Neuronal stem cell (in vitro differentiated cells): Measurements from ENCODE around the gene PLCH1.

Source experiments
- DNase-seq: peaks from one replicate; pipeline ENCODE4 v3.0.0-alpha.2; 2013; ENCODE audit warnings: low spot score
- H2AFZ ChIP-seq: one replicate; pipeline ENCODE4 v1.6.1; 2013; ENCODE audit warnings: mild to moderate bottlenecking, low read length, inconsistent platforms
- H2AK5ac ChIP-seq: 2 replicates; pipeline ENCODE4 v1.6.1; 2013; ENCODE audit warnings: low read depth, mild to moderate bottlenecking, inconsistent platforms, low read length, moderate library complexity, mixed read lengths
- H2BK120ac ChIP-seq: 2 replicates; pipeline ENCODE4 v1.6.1; 2013; ENCODE audit warnings: low read depth, mild to moderate bottlenecking, inconsistent platforms, low read length, moderate library complexity, mixed read lengths
- H2BK12ac ChIP-seq: one replicate; pipeline ENCODE4 v1.6.1; 2013; ENCODE audit warnings: low read length, inconsistent platforms
- H2BK15ac ChIP-seq: 2 replicates; pipeline ENCODE4 v1.6.1; 2013; ENCODE audit warnings: mild to moderate bottlenecking, low read length, inconsistent platforms, mixed read lengths
- H2BK5ac ChIP-seq: one replicate; pipeline ENCODE4 v1.6.1; 2013; ENCODE audit warnings: inconsistent platforms, mild to moderate bottlenecking, low read length, moderate library complexity
- H3K14ac ChIP-seq: one replicate; pipeline ENCODE4 v1.6.1; 2013; ENCODE audit warnings: low read length, inconsistent platforms
- H3K18ac ChIP-seq: 2 replicates; pipeline ENCODE4 v1.6.1; 2013; ENCODE audit warnings: low read length, inconsistent platforms
- H3K23ac ChIP-seq: 2 replicates; pipeline ENCODE4 v1.6.1; 2013; ENCODE audit warnings: low read depth, mild to moderate bottlenecking, mixed read lengths, low read length, inconsistent platforms; ENCODE audit not compliant: poor library complexity
- H3K27ac ChIP-seq: replicated peaks from 3 replicates; pipeline ENCODE4 v1.5.1; 2013; ENCODE audit warnings: low read length, inconsistent platforms
- H3K27me3 ChIP-seq, 3 experiments: 2 replicates each; pipeline ENCODE4 v1.6.1; 2013; ENCODE audit warnings: low read length in 3 of 3, mild to moderate bottlenecking in 2 of 3, inconsistent platforms in 1 of 3, low read depth in 1 of 3, mixed read lengths in 1 of 3, moderate library complexity in 1 of 3; ENCODE audit not compliant: control insufficient read depth in 3 of 3, insufficient read depth in 3 of 3
- H3K36me3 ChIP-seq, 2 donors: replicated peaks in 1 of 2; 2 replicates each; pipeline ENCODE4 v1.6.1; 2013; ENCODE audit warnings: low read length in 2 of 2; ENCODE audit not compliant: control insufficient read depth in 2 of 2, insufficient read depth in 2 of 2
- H3K4ac ChIP-seq: 2 replicates; pipeline ENCODE4 v1.6.1; 2013; ENCODE audit warnings: inconsistent platforms, mild to moderate bottlenecking, low read length, moderate library complexity
- H3K4me1 ChIP-seq, 2 donors: 1 replicate in 1 of 2; 2 replicates in 1 of 2; pipeline ENCODE4 v1.6.1; 2013; ENCODE audit warnings: low read length in 2 of 2, low read depth in 1 of 2; ENCODE audit not compliant: control insufficient read depth in 2 of 2, insufficient read depth in 1 of 2
- H3K4me2 ChIP-seq: one replicate; pipeline ENCODE4 v1.6.1; 2013; ENCODE audit warnings: mild to moderate bottlenecking, low read length, inconsistent platforms; ENCODE audit not compliant: insufficient read depth, poor library complexity, severe bottlenecking
- H3K4me3 ChIP-seq, 2 donors: 2 replicates each; pipeline ENCODE4 v1.5.1; 2013; ENCODE audit warnings: low read length in 2 of 2, mild to moderate bottlenecking in 2 of 2, inconsistent platforms in 1 of 2, moderate library complexity in 1 of 2
- H3K79me1 ChIP-seq: one replicate; pipeline ENCODE4 v1.6.1; 2013; ENCODE audit warnings: low read depth, mild to moderate bottlenecking, inconsistent platforms, low read length, moderate library complexity
- H3K9ac ChIP-seq: one replicate; pipeline ENCODE4 v1.6.1; 2013; ENCODE audit warnings: mild to moderate bottlenecking, low read depth, low read length, inconsistent platforms; ENCODE audit not compliant: poor library complexity
- H3K9me3 ChIP-seq, 2 donors: replicated peaks in 1 of 2; 2 replicates each; pipeline versions ENCODE3 to v1.6.1; 2013; ENCODE audit warnings: low read length in 2 of 2, mild to moderate bottlenecking in 2 of 2, inconsistent platforms in 1 of 2, low read depth in 1 of 2, mixed read lengths in 1 of 2, moderate library complexity in 1 of 2; ENCODE audit not compliant: control insufficient read depth in 2 of 2, insufficient read depth in 1 of 2
- H4K8ac ChIP-seq: one replicate; pipeline ENCODE4 v1.6.1; 2013; ENCODE audit warnings: low read depth, mild to moderate bottlenecking, inconsistent platforms, low read length, moderate library complexity
- H4K91ac ChIP-seq: one replicate; pipeline ENCODE4 v1.6.1; 2013; ENCODE audit warnings: low read length, low read depth, mild to moderate bottlenecking, inconsistent platforms; ENCODE audit not compliant: poor library complexity
- WGBS, 2 donors: extraction: QIAGEN DNeasy Blood & Tissue Kit; methylation state at CpG; one replicate each; pipeline ENCODE4 v1.1.7; 2013; ENCODE audit warnings: missing lambda C conversion rate in 2 of 2, mixed read lengths in 1 of 2; ENCODE audit not compliant: insufficient read length in 2 of 2, insufficient replicate concordance in 1 of 2; ENCODE audit errors: extremely low coverage in 2 of 2; 5-methylcytosine and 5-hydroxymethylcytosine counted together

Gene PLCH1

DNA sequence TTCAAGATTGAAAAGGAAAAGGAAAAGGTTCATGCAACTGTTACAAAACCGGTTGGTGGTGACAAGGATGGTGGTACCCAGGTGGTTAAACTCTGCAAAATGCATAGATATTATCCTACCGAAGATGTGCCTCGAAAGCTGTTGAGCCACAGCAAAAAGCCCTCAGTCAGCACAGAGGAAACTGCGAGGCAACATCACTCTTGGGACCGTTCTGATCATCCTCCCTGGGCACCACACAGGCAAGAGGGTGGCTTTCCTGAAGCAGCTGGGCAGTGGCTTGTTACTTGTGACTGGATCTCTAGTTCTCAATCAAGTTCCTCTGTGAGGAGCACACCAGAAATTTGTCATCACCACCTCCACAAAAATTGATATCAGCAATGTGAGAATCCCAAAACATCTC is 86.9 kb downstream of the PLCH1 start:
- Histone ChIP-seq H3K4me3 (no peak overlapping the region), H3K36me3 (peaks cover 0 to 11% of the 10 kb centered on the region in 2 donors), H3K23ac (no peak overlapping the region), H3K4me2 (no peak overlapping the region), H3K9me3 (peaks cover 0 to 20% of the 10 kb centered on the region in 2 donors), H3K4ac (no peak overlapping the region), H2BK5ac (no peak overlapping the region), H2BK12ac (no peak overlapping the region), H2BK120ac (no peak overlapping the region), H3K14ac (no peak overlapping the region), H2AFZ (no peak overlapping the region), H3K27me3 (no peaks in the 10 kb centered on the region), H3K4me1 (peaks cover 0 to 1% of the 10 kb centered on the region in 2 donors), H3K79me1 (no peaks in the 10 kb centered on the region), H3K9ac (no peak overlapping the region), H3K27ac (no peak overlapping the region), H2BK15ac (no peak overlapping the region), H3K18ac (no peak overlapping the region), H4K8ac (no peak overlapping the region), H4K91ac (no peak overlapping the region), H2AK5ac (no peak overlapping the region)
- no CpG with 5 or more reads among the region's 5 CpGs for WGBS, 2 donors
- no peak for DNase-seq

DNA sequence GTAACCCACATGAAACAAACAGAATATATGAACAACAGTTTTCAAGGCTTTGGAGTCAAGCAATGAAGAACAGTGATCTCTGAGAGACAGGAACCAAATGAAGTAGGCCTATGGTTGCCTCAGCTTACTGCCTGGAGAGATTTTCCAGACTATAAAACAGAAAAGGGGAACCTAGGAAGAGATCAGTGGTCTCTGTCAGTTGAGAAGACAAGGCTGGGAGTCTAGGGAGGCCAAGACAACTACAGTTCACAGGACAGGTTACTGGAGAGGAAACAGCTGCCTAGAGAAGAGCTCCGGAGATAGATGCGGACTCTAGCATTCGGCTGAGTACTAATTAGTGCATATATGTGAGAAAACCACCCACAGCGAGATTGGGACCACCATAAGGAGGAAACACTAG is 87.7 kb downstream of the PLCH1 start:
- Histone ChIP-seq H3K9ac (no peak overlapping the region), H2AK5ac (no peak overlapping the region), H2BK12ac (no peak overlapping the region), H2BK120ac (no peak overlapping the region), H3K27ac (no peak overlapping the region), H3K18ac (no peak overlapping the region), H2BK15ac (no peak overlapping the region), H2AFZ (no peak overlapping the region), H3K4ac (no peak overlapping the region), H3K4me1 (peaks cover 0 to 3% of the 10 kb centered on the region in 2 donors), H3K4me3 (no peak overlapping the region), H3K27me3 (no peaks in the 10 kb centered on the region), H4K91ac (no peak overlapping the region), H3K23ac (no peak overlapping the region), H3K14ac (no peak overlapping the region), H2BK5ac (no peak overlapping the region), H3K36me3 (peaks cover 0 to 11% of the 10 kb centered on the region in 2 donors), H4K8ac (no peak overlapping the region), H3K9me3 (peaks cover 0 to 20% of the 10 kb centered on the region in 2 donors), H3K79me1 (peaks cover 3% of the 10 kb centered on the region), H3K4me2 (no peak overlapping the region)
- WGBS, 2 donors: no CpG with 5 or more reads among the region's 4 CpGs
- DNase-seq: no peak

DNA sequence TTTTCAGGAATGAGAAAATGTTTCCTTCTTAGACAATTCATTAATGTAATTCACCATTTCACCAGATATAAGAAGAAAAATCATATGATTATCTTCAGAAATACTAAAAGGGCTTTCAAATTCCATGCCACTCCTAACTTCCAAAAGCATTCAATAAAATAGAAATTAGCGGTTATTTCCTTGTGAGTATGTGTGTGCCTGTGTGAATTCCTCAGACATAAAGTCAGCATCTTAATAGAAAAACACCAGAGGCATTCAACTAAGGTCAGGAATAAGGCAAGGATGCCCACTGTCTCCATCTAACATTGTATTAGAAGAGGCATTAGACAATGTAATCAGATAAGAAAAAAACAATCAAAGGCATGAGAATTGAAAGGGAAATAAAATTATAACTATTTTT is 88.4 kb downstream of the PLCH1 start:
- no peak overlapping the region for H3K23ac ChIP-seq
- H3K14ac ChIP-seq: no peak overlapping the region
- peaks cover 3% of the 10 kb centered on the region for H3K79me1 ChIP-seq
- H2AFZ ChIP-seq: no peak overlapping the region
- peaks cover 0 to 20% of the 10 kb centered on the region in 2 donors for H3K9me3 ChIP-seq
- no peak overlapping the region for H2AK5ac ChIP-seq
- H4K8ac ChIP-seq: no peak overlapping the region
- no peak for DNase-seq
- H3K4me2 ChIP-seq: no peak overlapping the region
- H3K4me1 ChIP-seq: peaks cover 0 to 3% of the 10 kb centered on the region in 2 donors
- no peak overlapping the region for H3K4ac ChIP-seq
- H3K27me3 ChIP-seq: no peaks in the 10 kb centered on the region
- H2BK15ac ChIP-seq: no peak overlapping the region
- no peak overlapping the region for H2BK5ac ChIP-seq
- no peak overlapping the region for H3K4me3 ChIP-seq
- no peak overlapping the region for H2BK12ac ChIP-seq
- H4K91ac ChIP-seq: no peak overlapping the region
- no peak overlapping the region for H3K27ac ChIP-seq
- H3K36me3 ChIP-seq: peaks cover 0 to 11% of the 10 kb centered on the region in 2 donors
- H3K9ac ChIP-seq: no peak overlapping the region
- no CpG with 5 or more reads among the region's 1 CpG for WGBS, 2 donors
- H2BK120ac ChIP-seq: no peak overlapping the region
- no peak overlapping the region for H3K18ac ChIP-seq

DNA sequence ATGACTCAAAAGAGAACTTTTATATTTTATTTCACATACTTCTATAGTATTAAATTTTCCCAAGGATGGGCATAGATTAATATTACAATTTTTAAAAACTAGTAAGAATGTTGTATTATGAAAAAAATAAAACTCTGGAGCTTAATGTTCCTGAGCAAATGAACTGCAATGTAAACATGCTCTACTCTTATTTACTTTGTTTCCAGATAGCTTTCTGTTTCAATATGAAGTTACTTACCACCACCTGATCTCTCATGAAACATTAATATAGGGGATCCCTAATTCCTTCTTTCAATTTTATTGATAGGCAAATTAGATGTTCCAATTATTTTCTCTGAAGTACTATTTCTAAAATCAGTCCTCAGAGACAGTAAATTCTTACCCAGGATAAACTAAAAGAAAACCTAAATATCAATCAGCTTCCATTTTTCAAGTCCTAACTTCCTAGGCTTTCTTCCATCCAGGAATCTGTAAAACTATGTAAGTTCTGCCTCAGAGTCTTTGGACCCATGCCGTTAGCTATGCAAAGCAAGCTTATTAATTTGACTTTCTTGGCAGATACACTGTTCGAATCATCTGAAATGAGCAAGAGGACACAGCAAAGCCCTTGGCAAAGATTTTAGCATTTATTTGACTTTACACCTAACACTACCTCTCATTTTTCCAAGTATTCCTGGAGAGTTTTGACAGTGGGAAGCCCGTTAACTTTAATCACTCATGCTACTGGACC is 93.2 kb downstream of the PLCH1 start:
- Histone ChIP-seq H3K4me3 (no peak overlapping the region), H3K27ac (no peak overlapping the region), H3K36me3 (no peaks in the 10 kb centered on the region), H3K4me2 (no peak overlapping the region), H3K4ac (no peak overlapping the region), H4K8ac (no peak overlapping the region), H3K23ac (no peak overlapping the region), H3K9ac (no peak overlapping the region), H2BK5ac (no peak overlapping the region), H3K27me3 (no peaks in the 10 kb centered on the region), H2AK5ac (no peak overlapping the region), H4K91ac (no peak overlapping the region), H3K4me1 (peaks cover 16 to 17% of the 10 kb centered on the region in 2 donors), H2BK120ac (no peak overlapping the region), H2BK15ac (no peak overlapping the region), H2BK12ac (no peak overlapping the region), H3K14ac (no peak overlapping the region), H3K79me1 (peaks cover 3% of the 10 kb centered on the region), H3K9me3 (peaks cover 0 to 5% of the 10 kb centered on the region in 2 donors), H3K18ac (no peak overlapping the region), H2AFZ (no peak overlapping the region)
- WGBS, 2 donors: no CpG with 5 or more reads among the region's 3 CpGs
- DNase-seq: no peak
